ENCODE data around the gene EVI5L.

EVI5L gene

GRCh38 chr19:7910321-7911161 is 80.5 kb downstream of the EVI5L start:
- no peak overlapping the region for H3K4me3 ChIP-seq (ENCODE audit: low read depth, low read length)

- H3K4me3 ChIP-seq (ENCODE audit: low read depth, low read length) = no peak overlapping the region
These were observed 81.6 kb downstream of the EVI5L start for GRCh38 chr19:7911508-7912143.

- no peak overlapping the region for H3K4me3 ChIP-seq (ENCODE audit: low read depth, low read length)
These were observed 82.2 kb downstream of the EVI5L start for GRCh38 chr19:7912144-7912696.

GRCh38 chr19:7912697-7913564 is 82.9 kb downstream of the EVI5L start:
- no peak overlapping the region for H3K4me3 ChIP-seq (ENCODE audit: low read depth, low read length)

- H3K4me3 ChIP-seq (ENCODE audit: low read depth, low read length) = no peak overlapping the region
These were observed 83.6 kb downstream of the EVI5L start for GRCh38 chr19:7913652-7914051.

GRCh38 chr19:7914099-7914498 is 84.1 kb downstream of the EVI5L start:
- no peak overlapping the region for H3K4me3 ChIP-seq (ENCODE audit: low read depth, low read length)
